GM11168 (cell line): ENCODE data around the gene OTC.

Source experiments
- in situ Hi-C: fragments of 300-500 bp; cut with MboI; formaldehyde crosslinking; loops from one replicate; pipeline ENCODE4 v1.12.0; 2022; ENCODE audit warnings: low sequenced_read_pairs; ENCODE audit not compliant: unreplicated experiment

OTC gene

DNA sequence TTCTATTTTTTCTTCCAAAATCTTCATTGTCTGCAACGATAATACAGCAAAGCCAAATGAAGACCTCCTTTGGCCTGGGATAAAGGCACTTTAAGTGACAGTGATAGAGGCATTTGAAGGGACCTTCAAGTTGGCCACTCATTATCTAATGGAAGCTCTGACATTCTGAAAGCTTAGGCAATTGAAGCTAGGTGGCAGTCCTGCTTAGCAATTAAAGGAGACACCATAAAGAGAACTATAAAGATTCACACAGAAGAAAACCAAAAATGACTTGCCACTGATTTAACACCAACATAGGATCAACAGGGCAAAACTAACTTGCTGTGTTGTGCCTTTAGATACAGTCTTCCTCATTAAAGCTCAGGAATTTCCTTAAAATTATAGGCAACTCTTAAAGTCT is 105.7 kb downstream of the OTC start:
- in situ Hi-C loops, result no loop called here

DNA sequence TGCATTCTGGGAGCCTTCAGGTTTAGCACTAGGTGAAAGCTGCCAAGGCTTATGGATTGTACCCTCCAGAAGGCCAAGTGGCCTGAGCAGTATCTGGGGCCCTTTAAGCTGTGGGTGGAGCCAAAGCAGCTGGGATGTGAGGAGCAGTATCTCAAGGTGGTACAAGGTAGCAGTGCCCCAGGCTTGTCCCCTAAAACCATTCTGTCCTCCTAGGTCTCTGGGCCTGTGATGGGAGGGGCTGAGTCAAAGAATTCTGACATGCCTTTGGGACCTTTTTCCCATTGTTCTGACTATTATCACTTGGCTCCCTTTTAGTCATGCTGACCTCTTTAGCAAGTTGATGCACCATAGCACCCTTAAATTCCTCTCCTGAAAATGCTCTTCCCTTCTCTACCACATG is 109.9 kb downstream of the OTC start:
- in situ Hi-C loops, result no loop called here

- in situ Hi-C loops, result no loop called here
These were observed 113.3 kb downstream of the OTC start for GRCh38 chrX:38465686-38466085.

- in situ Hi-C loops, result no loop called here
These were observed 116.3 kb downstream of the OTC start for GRCh38 chrX:38468563-38469157.
